ENCODE results near the gene SRA1. TPM values are rescaled to one million over a fixed set of nuclear protein-coding genes. Genes with fewer than 3 reads are reported as not detected.

Gene SRA1
- total RNA-seq, 2 experiments from 2014 or later, result 18.8 to 24.5 TPM

- POLR2A ChIA-PET, result interaction anchor here (0.6 kb wide), 1 partner anchor 1113 kb away, joined by 5 read pairs; no protein-coding TSS in a partner anchor
- H3K27ac ChIP-seq (ENCODE audit: low read depth, low read length, poor library complexity, severe bottlenecking), result no peak overlapping the region
- TF ChIP-seq EZH2phosphoT487 (IDR thresholded peaks at IDR 0.05; ENCODE audit: borderline replicate concordance, low read depth, low read length) (no peak), CTCF (conservative IDR thresholded peaks at IDR 0.05; ENCODE audit: low read length) (no peak)
- H3K4me3 ChIP-seq (ENCODE audit: low read depth, low read length, poor library complexity, severe bottlenecking), result no peak overlapping the region
- CTCF ChIA-PET (ENCODE audit: unreplicated experiment), result no interaction called here
- intact Hi-C loops (cut with micrococcal nuclease; ENCODE audit: unreplicated experiment), result no loop called here
- no peaks in the 10 kb centered on the region for H4K20me1 ChIP-seq (ENCODE audit: insufficient read depth, low read length)
- peaks cover 36% of the 10 kb centered on the region for H3K36me3 ChIP-seq (ENCODE audit: insufficient read depth, low read length)
- H3K79me2 ChIP-seq (ENCODE audit: insufficient read depth, low read depth, low read length), result peaks cover 4% of the 10 kb centered on the region
- H3K4me2 ChIP-seq (ENCODE audit: low read length), result no peak overlapping the region
- no peak overlapping the region for H2AFZ ChIP-seq (ENCODE audit: low read length)
- BruUV-seq (replicated peaks), result no TSS peak
- DNase-seq (ENCODE audit: low spot score), result no peak
- H3K9me3 ChIP-seq (ENCODE audit: low read length), result no peaks in the 10 kb centered on the region
- peaks cover 5% of the 10 kb centered on the region for H3K4me1 ChIP-seq (ENCODE audit: insufficient read depth, low read length, poor library complexity, severe bottlenecking)
- H3K9me2 ChIP-seq (ENCODE audit: insufficient read depth, low read length), result no peaks in the 10 kb centered on the region
Measured at GRCh38 chr5:140571105-140571504, 13.8 kb upstream of the SRA1 start.

GRCh38 chr5:140570488-140570887 is 13.2 kb upstream of the SRA1 start:
- H3K36me3 ChIP-seq (ENCODE audit: insufficient read depth, low read length), result peaks cover 38% of the 10 kb centered on the region
- peaks cover 11% of the 10 kb centered on the region for H3K4me1 ChIP-seq (ENCODE audit: insufficient read depth, low read length, poor library complexity, severe bottlenecking)
- BruUV-seq (replicated peaks), result no TSS peak
- H3K9me2 ChIP-seq (ENCODE audit: insufficient read depth, low read length), result no peaks in the 10 kb centered on the region
- H3K4me3 ChIP-seq (ENCODE audit: low read depth, low read length, poor library complexity, severe bottlenecking), result no peak overlapping the region
- CTCF ChIA-PET (ENCODE audit: unreplicated experiment), result no interaction called here
- intact Hi-C loops (cut with micrococcal nuclease; ENCODE audit: unreplicated experiment), result no loop called here
- POLR2A ChIA-PET, result interaction anchor here (0.6 to 1.4 kb wide), 2 partner anchors 15 to 1112 kb away, joined by 3 to 5 read pairs; no protein-coding TSS in a partner anchor
- DNase-seq (ENCODE audit: low spot score), result no peak
- no peak overlapping the region for H2AFZ ChIP-seq (ENCODE audit: low read length)
- H3K79me2 ChIP-seq (ENCODE audit: insufficient read depth, low read depth, low read length), result peaks cover 10% of the 10 kb centered on the region
- no peaks in the 10 kb centered on the region for H4K20me1 ChIP-seq (ENCODE audit: insufficient read depth, low read length)
- TF ChIP-seq CTCF (conservative IDR thresholded peaks at IDR 0.05; ENCODE audit: low read length) (no peak), EZH2phosphoT487 (IDR thresholded peaks at IDR 0.05; ENCODE audit: borderline replicate concordance, low read depth, low read length) (no peak)
- H3K4me2 ChIP-seq (ENCODE audit: low read length), result no peak overlapping the region
- H3K27ac ChIP-seq (ENCODE audit: low read depth, low read length, poor library complexity, severe bottlenecking), result no peak overlapping the region
- H3K9me3 ChIP-seq (ENCODE audit: low read length), result no peaks in the 10 kb centered on the region

- H3K79me2 ChIP-seq (ENCODE audit: insufficient read depth, low read depth, low read length), result peaks cover 14% of the 10 kb centered on the region
- BruUV-seq (replicated peaks), result no TSS peak
- no peaks in the 10 kb centered on the region for H4K20me1 ChIP-seq (ENCODE audit: insufficient read depth, low read length)
- peaks cover 13% of the 10 kb centered on the region for H3K4me1 ChIP-seq (ENCODE audit: insufficient read depth, low read length, poor library complexity, severe bottlenecking)
- TF ChIP-seq EZH2phosphoT487 (IDR thresholded peaks at IDR 0.05; ENCODE audit: borderline replicate concordance, low read depth, low read length) (no peak), CTCF (conservative IDR thresholded peaks at IDR 0.05; ENCODE audit: low read length) (no peak)
- no peak overlapping the region for H3K4me3 ChIP-seq (ENCODE audit: low read depth, low read length, poor library complexity, severe bottlenecking)
- peaks cover 38% of the 10 kb centered on the region for H3K36me3 ChIP-seq (ENCODE audit: insufficient read depth, low read length)
- ChIA-PET POLR2A (interaction anchor here (0.8 to 1.4 kb wide), 2 partner anchors 14 to 237 kb away, joined by 3 to 6 read pairs; partner anchors contain the start of gene PCDHA4), CTCF (ENCODE audit: unreplicated experiment) (no interaction called here)
- no peak for DNase-seq (ENCODE audit: low spot score)
- intact Hi-C loops (cut with micrococcal nuclease; ENCODE audit: unreplicated experiment), result no loop called here
- H3K9me3 ChIP-seq (ENCODE audit: low read length), result no peaks in the 10 kb centered on the region
- no peak overlapping the region for H2AFZ ChIP-seq (ENCODE audit: low read length)
- no peak overlapping the region for H3K4me2 ChIP-seq (ENCODE audit: low read length)
- no peaks in the 10 kb centered on the region for H3K9me2 ChIP-seq (ENCODE audit: insufficient read depth, low read length)
- H3K27ac ChIP-seq (ENCODE audit: low read depth, low read length, poor library complexity, severe bottlenecking), result no peak overlapping the region
Measured at GRCh38 chr5:140570058-140570457, 12.8 kb upstream of the SRA1 start.
